HUES48 (cell line): ENCODE results near the gene WNT8A.

Experiments used
- H3K27ac ChIP-seq: one replicate; pipeline ENCODE4 v1.7.0; 2013; ENCODE audit warnings: low read depth, low read length, inconsistent platforms
- H3K27me3 ChIP-seq: 2 replicates; pipeline ENCODE4 v1.6.1; 2013; ENCODE audit warnings: mild to moderate bottlenecking, low read length; ENCODE audit not compliant: control insufficient read depth, insufficient read depth
- H3K36me3 ChIP-seq: 2 replicates; pipeline ENCODE4 v1.6.1; 2013; ENCODE audit warnings: low read length; ENCODE audit not compliant: control insufficient read depth, insufficient read depth
- H3K4me1 ChIP-seq: 2 replicates; pipeline ENCODE4 v1.6.1; 2013; ENCODE audit warnings: mild to moderate bottlenecking, low read length; ENCODE audit not compliant: control insufficient read depth, insufficient read depth
- H3K4me3 ChIP-seq: 2 replicates; pipeline ENCODE4 v1.5.1; 2013; ENCODE audit warnings: mild to moderate bottlenecking, low read depth, low read length
- H3K9ac ChIP-seq: 2 replicates; pipeline ENCODE4 v1.6.1; 2013; ENCODE audit warnings: mild to moderate bottlenecking, low read depth, low read length, moderate library complexity
- H3K9me3 ChIP-seq: 2 replicates; pipeline ENCODE4 v1.6.1; 2013; ENCODE audit warnings: low read length; ENCODE audit not compliant: control insufficient read depth, insufficient read depth

WNT8A gene

DNA sequence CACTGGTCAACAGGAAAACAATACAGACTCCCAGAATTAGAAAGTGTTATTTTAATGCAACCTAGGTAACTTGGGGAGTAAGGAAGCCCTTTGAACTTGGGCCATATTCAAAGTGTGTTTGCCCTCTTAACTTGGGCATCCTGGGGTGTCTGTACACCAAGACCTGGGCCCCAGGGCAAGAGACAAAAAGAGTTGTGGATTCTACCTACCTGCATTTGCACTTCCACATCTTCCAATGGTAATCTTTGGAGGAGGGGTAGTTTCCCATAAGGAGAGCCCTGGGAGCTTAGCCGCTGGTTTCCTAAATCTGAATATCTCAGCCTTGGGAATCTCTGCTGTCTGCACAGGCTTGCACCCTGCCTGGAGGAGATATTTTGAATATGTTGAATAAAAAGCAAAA, 8.5 kb downstream of the WNT8A start:
- H3K27ac ChIP-seq, result peak overlapping the region; percentile 35
- H3K27me3 ChIP-seq, result peaks cover 84% of the 10 kb centered on the region
- no peak overlapping the region for H3K9ac ChIP-seq
- no peaks in the 10 kb centered on the region for H3K9me3 ChIP-seq
- H3K4me1 ChIP-seq, result peaks cover 48% of the 10 kb centered on the region
- no peaks in the 10 kb centered on the region for H3K36me3 ChIP-seq
- peak overlapping the region; percentile 30; the same call in 1 of the 2 replicates for H3K4me3 ChIP-seq

DNA sequence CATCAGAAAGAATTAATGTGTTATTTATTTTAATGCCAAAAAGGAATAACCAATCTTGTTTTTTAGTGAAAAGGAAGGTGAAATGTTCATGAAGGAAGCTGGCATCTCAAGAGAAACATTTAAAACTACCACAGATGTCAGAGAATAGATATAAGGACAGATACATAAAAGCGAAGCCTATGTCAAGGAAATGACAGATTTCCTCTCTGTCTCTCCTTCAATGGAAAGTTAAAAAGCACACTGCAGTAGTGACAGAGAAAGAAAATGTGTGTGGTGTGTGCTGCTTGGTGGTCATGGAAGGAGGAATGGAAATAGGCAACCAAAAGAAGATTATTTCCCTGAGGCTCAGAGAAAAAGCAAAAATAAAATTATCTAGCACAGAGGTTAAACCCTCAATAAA, 9.2 kb downstream of the WNT8A start:
- Histone ChIP-seq H3K27me3 (peaks cover 86% of the 10 kb centered on the region), H3K36me3 (no peaks in the 10 kb centered on the region), H3K9ac (no peak overlapping the region), H3K27ac (no peak overlapping the region), H3K4me3 (no peak overlapping the region), H3K9me3 (no peaks in the 10 kb centered on the region), H3K4me1 (peaks cover 50% of the 10 kb centered on the region)

DNA sequence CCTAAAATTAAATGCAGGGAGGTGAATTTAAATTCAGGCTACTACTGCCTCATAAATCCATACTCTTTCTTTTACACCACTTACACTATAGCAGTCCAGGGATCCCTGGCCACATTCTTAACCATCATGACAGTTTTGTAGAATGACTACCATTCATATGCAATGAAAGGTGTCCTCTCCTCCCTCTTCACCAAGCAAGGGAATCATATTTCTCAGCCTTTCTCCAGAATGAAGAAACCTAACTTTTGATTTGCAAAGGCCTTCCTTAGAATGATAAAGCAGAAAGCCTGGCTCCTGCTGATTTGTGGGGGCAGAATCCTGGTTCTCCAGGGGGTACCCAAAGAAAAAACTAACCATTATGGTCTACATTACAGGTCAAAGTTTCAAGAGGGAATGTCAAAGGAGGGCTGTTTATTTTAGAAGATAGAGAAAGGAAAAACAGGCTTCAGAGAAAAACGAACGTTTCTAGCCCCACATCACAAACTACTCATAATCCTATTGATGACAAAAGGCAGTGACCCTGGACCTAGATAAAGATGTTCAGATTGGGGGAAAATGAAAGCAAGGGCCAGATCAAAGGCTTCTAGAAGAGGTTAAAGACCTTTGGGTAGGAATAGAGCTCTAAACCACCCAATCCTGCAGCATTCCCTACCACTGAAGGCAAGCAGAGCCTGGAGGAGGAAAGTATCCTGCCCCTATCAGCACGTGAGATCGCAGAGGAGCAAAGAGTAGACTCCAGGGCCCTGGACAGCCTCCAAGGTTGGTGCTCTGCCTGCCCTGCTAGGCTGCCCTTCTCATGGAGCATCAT, 11.5 kb downstream of the WNT8A start:
- Histone ChIP-seq H3K27me3 (peaks cover 85% of the 10 kb centered on the region), H3K4me1 (peaks cover 50% of the 10 kb centered on the region), H3K27ac (peak overlapping the region; percentile 86), H3K36me3 (no peaks in the 10 kb centered on the region), H3K9ac (no peak overlapping the region), H3K9me3 (no peaks in the 10 kb centered on the region), H3K4me3 (peak overlapping the region; percentile 41)

DNA sequence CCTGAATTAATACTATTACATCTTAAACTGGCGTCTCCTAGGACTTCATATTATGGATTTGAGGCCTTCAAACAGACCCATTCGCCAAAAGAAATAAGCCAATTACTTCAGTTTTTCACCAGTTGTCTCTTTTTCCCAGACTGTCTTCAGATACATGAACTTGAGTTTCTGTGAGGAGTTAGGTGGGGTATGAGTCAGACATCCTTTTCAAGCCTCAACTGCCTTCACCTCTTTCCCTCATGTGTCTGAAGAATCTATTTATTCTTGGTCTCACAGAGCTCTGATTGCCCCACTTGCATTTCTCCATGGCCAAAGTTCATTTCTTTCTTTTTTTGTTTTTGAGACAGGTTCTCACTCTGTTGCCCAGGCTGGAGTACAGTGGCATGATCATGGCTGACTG, 12.5 kb downstream of the WNT8A start:
- Histone ChIP-seq H3K27ac (peak overlapping the region; percentile 86), H3K4me1 (peaks cover 50% of the 10 kb centered on the region), H3K36me3 (no peaks in the 10 kb centered on the region)

DNA sequence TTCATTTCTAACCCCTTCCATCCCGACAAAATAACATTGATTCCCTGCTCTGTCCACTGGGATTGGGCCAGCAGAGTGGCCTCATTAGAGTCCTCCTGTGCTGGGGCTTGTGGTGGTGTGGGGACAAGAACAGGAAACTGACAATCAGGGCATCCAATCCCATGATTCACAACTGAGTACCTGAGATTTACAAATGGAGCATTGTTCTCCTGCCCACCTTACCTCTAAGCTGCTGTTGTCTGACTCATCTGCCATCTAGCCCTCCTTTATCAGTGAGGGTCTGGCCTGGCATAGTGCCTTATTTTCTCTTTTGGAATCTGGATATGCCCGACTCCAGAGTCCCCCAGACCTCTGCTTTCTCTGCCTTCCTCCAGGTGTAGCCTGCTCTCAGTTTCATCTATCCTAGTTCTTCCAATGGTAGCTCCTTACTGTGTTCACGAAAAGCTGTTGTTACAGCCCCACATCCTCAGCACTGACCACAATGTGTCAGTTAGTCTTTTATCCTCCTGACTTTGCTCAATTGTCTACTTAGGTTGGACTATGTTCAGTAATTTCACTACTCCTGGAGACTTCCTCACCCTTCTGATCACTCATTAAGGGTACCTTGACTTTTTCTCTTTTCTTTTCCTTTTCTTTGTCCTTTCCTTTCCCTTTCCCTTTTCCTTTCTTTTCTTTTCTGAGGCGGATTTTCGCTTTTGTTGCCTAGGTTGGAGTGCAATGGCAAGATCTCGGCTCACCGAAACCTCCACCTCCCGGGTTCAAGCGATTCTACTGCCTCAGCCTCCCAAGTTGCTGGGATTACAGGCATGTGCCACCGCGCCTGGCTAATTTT, 13.4 kb downstream of the WNT8A start:
- Histone ChIP-seq H3K9ac (no peak overlapping the region), H3K36me3 (no peaks in the 10 kb centered on the region), H3K9me3 (no peaks in the 10 kb centered on the region), H3K4me1 (peaks cover 45% of the 10 kb centered on the region), H3K4me3 (no peak overlapping the region), H3K27ac (no peak overlapping the region), H3K27me3 (peaks cover 73% of the 10 kb centered on the region)

More for the DNA sequence above, 12.5 kb downstream of the WNT8A start:
- Histone ChIP-seq H3K4me3 (no peak overlapping the region), H3K9me3 (no peaks in the 10 kb centered on the region), H3K27me3 (peaks cover 76% of the 10 kb centered on the region), H3K9ac (no peak overlapping the region)

DNA sequence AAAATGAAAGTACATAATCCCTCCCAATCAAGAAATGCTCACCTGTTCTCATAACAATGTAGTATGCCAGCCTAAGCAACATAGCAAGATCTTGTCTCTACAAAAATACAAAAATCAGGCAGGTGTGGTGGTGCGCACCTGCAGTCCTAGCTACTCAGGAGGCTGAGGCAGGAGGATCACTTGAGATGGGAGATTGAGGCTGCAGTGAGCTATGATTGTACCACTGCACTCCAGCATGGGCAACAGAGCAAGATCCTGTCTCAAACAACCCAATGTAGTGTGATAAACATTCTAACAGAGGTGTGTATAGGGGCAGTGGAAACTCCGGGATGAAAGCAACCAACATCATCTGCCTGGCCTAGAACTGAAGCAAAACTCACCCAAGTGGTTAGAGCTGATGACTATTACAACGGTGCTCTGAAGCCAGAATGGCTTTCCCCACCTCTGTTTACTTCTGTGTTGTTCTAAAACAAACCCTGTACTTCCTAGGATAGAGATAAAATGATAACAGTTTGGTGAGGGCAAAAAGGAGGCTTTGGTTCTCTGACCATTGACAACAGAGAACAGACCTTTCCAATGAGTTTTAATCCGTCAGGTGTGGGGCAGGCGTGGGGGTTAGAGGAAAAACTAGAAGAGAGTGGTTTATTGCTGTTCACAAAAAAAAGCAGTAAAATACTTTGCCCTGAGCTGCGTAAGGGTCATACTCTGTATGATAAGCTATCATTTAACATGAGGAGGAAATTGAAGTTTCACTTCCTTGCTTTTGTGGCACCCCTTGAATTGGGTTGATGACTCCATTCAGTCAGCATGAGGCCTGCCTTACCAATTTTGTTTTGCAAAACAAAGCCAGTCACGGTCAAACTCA, 18.9 kb downstream of the WNT8A start:
- Histone ChIP-seq H3K27me3 (peaks cover 31% of the 10 kb centered on the region), H3K4me3 (no peak overlapping the region), H3K9ac (no peak overlapping the region), H3K9me3 (no peaks in the 10 kb centered on the region), H3K27ac (peak overlapping the region; percentile 82), H3K36me3 (no peaks in the 10 kb centered on the region), H3K4me1 (peaks cover 15% of the 10 kb centered on the region)

DNA sequence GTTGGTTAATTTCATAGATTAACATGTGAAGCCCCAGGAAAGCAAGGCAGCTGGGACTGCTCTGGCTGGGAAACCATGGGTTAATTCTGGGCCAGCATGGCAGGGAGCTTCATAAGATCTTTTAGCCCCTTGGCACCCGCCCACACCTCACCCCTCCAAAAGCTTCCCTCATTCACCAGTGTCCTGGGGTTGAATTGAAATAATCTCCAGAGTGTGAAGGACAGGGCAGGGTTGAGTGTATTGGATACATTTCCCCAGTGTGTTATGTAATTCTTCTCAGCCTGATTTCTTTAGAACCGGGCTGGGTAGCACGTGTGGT, 19.4 kb downstream of the WNT8A start:
- Histone ChIP-seq H3K9ac (no peak overlapping the region), H3K4me3 (no peak overlapping the region), H3K4me1 (peaks cover 15% of the 10 kb centered on the region), H3K27ac (peak overlapping the region; percentile 82), H3K27me3 (peaks cover 25% of the 10 kb centered on the region), H3K9me3 (no peaks in the 10 kb centered on the region), H3K36me3 (no peaks in the 10 kb centered on the region)

DNA sequence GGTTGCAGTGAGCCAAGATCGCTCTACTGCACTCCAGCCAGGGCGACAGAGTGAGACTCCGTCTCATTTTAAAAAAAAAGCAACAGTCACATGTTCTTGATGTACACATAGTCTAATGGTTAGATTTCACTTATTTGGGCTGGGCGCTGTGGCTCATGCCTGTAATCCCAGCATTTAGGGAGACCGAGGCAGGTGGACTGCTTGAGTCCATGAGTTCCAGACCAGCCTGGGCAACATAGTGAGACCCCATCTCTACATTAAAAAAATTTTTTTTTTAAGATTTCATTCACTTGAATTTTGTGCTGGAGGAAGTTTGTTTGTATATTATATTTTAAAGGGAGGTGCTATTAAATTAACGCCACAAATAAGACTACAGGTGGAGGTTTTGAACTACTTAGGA, 21.9 kb downstream of the WNT8A start:
- Histone ChIP-seq H3K9me3 (no peaks in the 10 kb centered on the region), H3K27ac (no peak overlapping the region), H3K4me3 (no peak overlapping the region), H3K4me1 (peaks cover 26% of the 10 kb centered on the region), H3K9ac (no peak overlapping the region), H3K36me3 (no peaks in the 10 kb centered on the region), H3K27me3 (peaks cover 9% of the 10 kb centered on the region)

DNA sequence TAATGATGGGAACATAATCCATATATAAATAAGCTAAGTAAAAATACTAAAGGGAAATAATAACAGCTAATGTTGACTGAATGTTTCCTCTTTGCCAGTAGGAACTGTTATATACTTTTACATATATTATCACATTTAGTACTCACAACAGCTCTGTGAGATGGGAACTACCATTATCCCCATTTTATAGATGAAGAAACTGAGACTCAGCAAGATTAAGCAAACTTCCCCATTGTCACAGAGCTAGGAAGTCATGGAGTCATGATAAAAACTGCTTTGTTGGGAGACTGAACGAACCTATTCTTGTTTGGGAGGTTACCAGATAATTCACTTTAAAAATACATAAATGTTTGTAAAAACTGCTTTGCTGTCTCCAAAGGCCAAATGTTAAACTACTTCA, 23.4 kb downstream of the WNT8A start:
- Histone ChIP-seq H3K4me1 (peaks cover 33% of the 10 kb centered on the region), H3K9me3 (no peaks in the 10 kb centered on the region), H3K27me3 (peaks cover 1% of the 10 kb centered on the region), H3K4me3 (no peak overlapping the region), H3K36me3 (no peaks in the 10 kb centered on the region), H3K27ac (no peak overlapping the region), H3K9ac (no peak overlapping the region)

DNA sequence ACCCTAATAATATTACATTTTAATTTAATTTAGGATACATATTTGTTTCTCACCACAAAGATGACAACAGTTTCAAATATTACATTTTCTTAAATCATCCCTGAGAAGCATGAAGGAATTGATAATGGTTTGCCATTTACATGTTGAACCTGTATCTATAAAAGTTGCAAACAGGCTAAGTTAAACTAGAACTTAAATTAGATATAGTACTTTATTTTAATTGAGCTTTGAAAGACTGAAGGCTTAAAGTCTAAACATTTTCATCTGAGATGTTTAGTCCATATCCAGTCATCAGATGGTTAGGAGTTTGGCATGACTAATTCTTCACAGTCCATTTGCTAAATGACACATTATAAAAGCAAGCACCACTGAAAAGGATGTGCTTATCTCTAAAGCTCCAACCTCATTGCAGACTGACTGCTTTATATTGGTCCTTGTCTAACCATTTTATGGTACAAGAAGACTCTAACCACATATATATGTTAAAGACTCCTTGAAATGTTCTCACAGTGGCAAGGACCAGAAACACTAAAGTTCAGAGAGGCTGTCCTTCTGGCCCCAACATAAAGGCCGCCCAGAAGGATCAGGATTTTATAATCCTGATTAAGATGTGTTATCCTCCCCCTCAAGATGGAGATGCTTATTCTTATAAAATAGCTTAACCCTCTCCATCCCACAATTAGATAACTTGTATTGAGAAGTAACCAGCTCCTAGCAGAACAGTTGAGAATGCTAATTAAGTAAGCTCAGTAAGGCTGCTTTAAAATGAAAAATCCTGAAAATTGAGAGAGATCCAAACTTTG, 25.8 kb downstream of the WNT8A start:
- H3K9ac ChIP-seq, result no peak overlapping the region
- H3K36me3 ChIP-seq, result no peaks in the 10 kb centered on the region
- H3K4me1 ChIP-seq, result peaks cover 18% of the 10 kb centered on the region
- no peak overlapping the region for H3K27ac ChIP-seq
- H3K27me3 ChIP-seq, result no peaks in the 10 kb centered on the region
- H3K4me3 ChIP-seq, result no peak overlapping the region
- H3K9me3 ChIP-seq, result no peaks in the 10 kb centered on the region
